GM04504 (cell line): ENCODE measurements around the gene DAGLA.
"Not testable (repeated sequence)": the region's sequence is repeated elsewhere in the genome, so short reads cannot be mapped to it uniquely, and the experiment has no call there.

Experiments
- DNase-seq: peaks from one replicate; pipeline ENCODE4 v3.0.0-alpha.2; 2012; ENCODE audit warnings: low read depth

DAGLA gene

GRCh38 chr11:61667684-61668305 is 12.4 kb upstream of the DAGLA start:
- no peak for DNase-seq

- no peak for DNase-seq
Observed at GRCh38 chr11:61669417-61669816, 10.8 kb upstream of the DAGLA start.

GRCh38 chr11:61670626-61671025 is 9.6 kb upstream of the DAGLA start:
- DNase-seq, result no peak

- no peak for DNase-seq
Observed at GRCh38 chr11:61671527-61671926, 8.7 kb upstream of the DAGLA start.

GRCh38 chr11:61673946-61674467 is 6.2 kb upstream of the DAGLA start:
- not testable (repeated sequence) for DNase-seq

- DNase-seq, result no peak
Observed at GRCh38 chr11:61675826-61676225, 4.4 kb upstream of the DAGLA start.

- DNase-seq, result no peak
Observed at GRCh38 chr11:61679296-61679695, 895 bp upstream of the DAGLA start.

GRCh38 chr11:61680622-61681221 is 531 bp downstream of the DAGLA start:
- DNase-seq, result no peak

GRCh38 chr11:61682093-61682732 is 2.0 kb downstream of the DAGLA start:
- no peak for DNase-seq

- no peak for DNase-seq
Observed at GRCh38 chr11:61682906-61683675, 2.9 kb downstream of the DAGLA start.

- no peak for DNase-seq
Observed at GRCh38 chr11:61683961-61684869, 4.0 kb downstream of the DAGLA start.

- DNase-seq, result no peak
Observed at GRCh38 chr11:61684870-61685616, 4.9 kb downstream of the DAGLA start.

- no peak for DNase-seq
Observed at GRCh38 chr11:61685617-61685967, 5.4 kb downstream of the DAGLA start.

- DNase-seq, result no peak
Observed at GRCh38 chr11:61686066-61686465, 5.9 kb downstream of the DAGLA start.

GRCh38 chr11:61686469-61686868 is 6.3 kb downstream of the DAGLA start:
- no peak for DNase-seq

- no peak for DNase-seq
Observed at GRCh38 chr11:61687420-61687819, 7.2 kb downstream of the DAGLA start.

- DNase-seq, result peak; percentile 63
Observed at GRCh38 chr11:61688365-61689163, 8.4 kb downstream of the DAGLA start.

- DNase-seq, result no peak
Observed at GRCh38 chr11:61689164-61689496, 8.9 kb downstream of the DAGLA start.

GRCh38 chr11:61690706-61691379 is 10.7 kb downstream of the DAGLA start:
- no peak for DNase-seq
